Epithelial cell of umbilical artery (primary cell): ENCODE data around the gene NMRAL1. TPM values are rescaled to one million over a fixed set of nuclear protein-coding genes. Genes with fewer than 3 reads are reported as not detected.

ENCODE experiments used
- total RNA-seq: library from RNA; depleted of rRNA; stranded (reverse); fragments of >200 nt; gene quantifications from 2 replicates; pipeline ENCODE4 v1.2.3, GENCODE V29; 2014

The NMRAL1 gene
- 57.0 and 85.4 TPM in 2 replicates for total RNA-seq

DNA sequence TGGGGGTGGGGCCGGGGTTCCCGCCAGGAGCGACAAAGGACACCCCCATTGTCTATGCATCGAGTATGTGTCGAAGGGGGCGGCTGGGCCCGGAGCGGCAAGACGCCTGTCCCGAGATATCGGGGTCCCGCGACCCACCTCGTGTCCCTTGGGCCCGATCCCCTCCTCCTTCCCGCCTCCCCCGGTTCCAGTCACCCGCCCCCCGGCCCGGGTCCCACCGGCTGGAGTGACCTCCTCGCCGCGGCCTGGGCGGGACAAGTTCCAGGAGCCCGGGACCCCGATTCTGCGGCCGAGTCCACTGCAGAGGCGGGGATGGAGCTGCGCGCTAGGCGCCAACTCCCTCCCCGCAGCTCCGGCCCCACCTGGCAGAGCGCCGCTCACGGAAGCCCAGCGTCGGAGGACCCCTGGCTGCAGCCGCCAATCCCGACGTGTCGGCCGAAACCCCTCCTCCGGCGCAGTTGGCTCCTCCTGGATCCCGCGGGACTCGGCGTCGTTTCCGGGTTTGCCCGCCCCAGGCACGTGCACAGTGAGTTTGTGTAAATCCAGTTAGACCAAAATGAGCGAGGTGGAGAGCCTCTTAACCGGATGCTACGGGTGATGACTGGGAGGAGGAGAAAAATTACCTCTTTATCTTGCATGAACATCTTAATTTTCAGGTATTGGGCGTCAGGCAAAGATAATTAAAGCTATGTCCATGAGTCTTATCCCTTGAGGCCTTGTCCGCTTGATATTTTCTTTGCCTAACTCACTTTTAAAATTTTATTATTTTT lies at the start of gene NMRAL1:
NMRAL1 (minus strand) TSS at position 434 of the 770 bp plus-strand sequence. CDS start 493 bp downstream, outside the sequence.

DNA sequence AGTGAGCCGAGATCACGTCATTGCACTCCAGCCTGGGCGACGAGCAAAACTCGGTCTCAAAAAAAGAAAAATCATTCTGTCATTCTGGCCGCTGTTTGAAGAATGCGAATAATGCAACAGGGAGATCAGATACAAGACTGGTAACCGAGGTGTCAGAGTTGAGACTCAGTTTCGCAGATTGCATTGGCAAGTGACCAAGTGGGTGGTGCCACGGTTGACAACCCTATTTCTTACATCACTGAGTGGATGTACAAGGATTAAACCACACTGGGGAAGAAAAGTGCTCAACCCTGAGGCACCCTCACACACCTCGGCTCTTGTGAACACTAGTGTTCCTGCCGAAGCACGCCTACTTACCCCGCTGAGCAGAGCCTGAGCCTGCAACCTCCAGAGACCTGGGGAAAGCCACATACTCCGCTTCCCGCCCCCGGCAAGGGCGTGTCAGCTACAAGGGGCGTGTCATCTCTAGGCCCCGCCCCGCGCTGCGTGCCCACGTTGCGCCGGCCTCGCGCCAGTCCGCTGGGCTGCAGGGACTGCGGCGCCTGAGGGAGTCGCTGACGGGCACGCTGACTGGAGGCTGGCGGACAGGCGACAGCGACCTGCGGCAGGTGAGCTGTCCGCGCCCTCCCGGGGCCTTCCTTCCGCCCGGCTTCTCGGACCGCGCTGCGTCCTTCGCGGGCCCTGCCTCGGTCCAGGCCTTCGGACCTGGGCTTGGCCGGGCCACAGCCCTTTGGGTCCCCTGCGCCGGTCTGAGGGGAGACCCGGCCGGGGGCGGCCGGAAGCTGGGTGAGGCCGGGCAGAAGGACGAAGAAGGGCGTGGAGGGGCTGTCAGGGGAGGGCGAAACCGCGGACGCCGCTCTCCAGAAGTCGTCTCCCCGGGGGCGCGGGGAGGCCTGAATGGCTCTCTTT lies 1.7 kb upstream of the NMRAL1 start, which contains the start of gene HMOX2:
HMOX2 (plus strand) TSS at position 519 of the 909 bp plus-strand sequence. CDS start 29,127 bp downstream, outside the sequence.

DNA sequence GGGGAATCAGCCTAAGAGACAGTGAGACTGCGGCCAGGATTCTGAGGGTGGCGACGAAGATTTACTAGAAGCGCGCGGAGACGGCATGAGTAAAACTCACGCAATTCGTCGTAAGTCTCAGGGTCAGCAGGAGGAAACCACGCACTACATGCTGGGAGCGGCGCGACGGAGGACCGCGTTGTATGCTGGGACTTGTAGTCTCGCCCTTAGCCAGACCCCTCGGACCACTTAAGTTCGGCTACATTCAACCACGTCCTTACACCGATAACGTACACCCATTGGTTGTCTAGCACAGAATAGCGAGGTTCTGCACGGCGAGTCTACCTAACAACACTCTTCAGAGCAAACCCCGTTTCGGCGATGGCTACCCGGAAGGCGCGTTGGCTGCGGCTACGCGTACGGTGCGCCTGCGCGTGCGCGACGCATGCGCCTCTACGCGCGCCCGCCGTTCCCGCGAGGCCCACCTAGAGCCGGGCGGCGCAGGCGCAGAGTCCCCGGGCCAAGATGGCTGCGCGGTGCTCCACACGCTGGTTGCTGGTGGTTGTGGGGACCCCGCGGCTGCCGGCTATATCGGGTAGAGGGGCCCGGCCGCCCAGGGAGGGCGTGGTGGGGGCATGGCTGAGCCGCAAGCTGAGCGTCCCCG lies 48.9 kb downstream of the NMRAL1 start, which contains the start of gene DNAJA3:
DNAJA3 (plus strand) TSS at position 491 of the 643 bp plus-strand sequence; CDS start at position 505, 14 bp downstream.

DNA sequence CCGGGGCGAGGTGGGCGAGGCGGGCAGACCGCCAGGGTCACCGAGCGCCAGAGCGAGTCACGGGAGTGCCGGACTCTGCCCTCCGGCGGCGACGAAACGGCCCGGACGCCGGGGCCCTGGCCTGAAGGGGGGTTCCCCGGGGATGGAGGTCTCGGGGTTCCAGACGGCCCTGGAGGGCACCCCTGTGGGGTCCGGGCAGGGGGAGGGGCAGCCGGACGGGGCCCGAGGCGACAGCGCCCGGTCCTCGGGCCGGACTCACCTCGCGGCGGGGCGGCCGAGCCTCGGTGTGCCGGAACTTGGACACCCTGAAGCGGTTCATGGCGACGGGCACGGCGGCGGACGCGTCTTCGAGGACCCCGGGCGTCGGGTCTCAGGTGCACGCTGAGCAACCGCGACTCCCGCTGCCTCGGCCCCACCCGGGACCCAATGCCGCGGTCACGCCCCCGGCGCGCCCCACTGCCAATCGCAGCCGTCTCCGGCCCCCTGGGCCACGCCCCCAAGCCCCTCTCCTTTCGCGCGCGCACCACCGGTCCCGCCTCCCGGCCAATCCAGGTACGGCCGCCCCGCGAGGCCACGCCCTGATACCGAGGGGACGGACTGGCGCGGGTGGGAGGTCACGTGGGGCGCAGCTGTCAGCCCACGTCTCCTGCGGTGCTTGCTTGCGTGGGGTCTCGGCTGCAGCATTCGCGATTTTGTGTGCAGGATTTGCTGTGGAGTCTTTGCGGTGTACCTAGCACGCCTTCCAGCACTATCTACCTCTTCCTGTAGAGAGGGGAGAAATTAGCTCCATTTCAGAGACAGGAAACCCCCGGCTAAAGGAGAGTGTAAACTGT lies 58.0 kb downstream of the NMRAL1 start, which contains the start of gene CORO7:
CORO7 (minus strand) TSS at position 397 of the 833 bp plus-strand sequence; CDS start at position 319, 78 bp downstream.

Other genes with a start within 250 kb of the NMRAL1 start
- under 0.01 and 0.15 TPM in 2 replicates for gene SRL, start 232.5 kb downstream of the NMRAL1 start, total RNA-seq
- gene TFAP4, start 201.6 kb downstream of the NMRAL1 start, total RNA-seq, result 6.8 and 8.8 TPM in 2 replicates
- 0.91 and 1.3 TPM in 2 replicates for gene GLIS2, start 158.6 kb downstream of the NMRAL1 start, total RNA-seq
- gene PAM16, start 123.3 kb downstream of the NMRAL1 start, total RNA-seq, result 27.4 and 28.3 TPM in 2 replicates
- 0.32 and 1.2 TPM in 2 replicates for gene VASN, start 102.8 kb downstream of the NMRAL1 start, total RNA-seq
- gene CORO7, start 58.0 kb downstream of the NMRAL1 start, total RNA-seq, result 31.5 and 32.7 TPM in 2 replicates
- 39.0 and 57.8 TPM in 2 replicates for gene DNAJA3, start 48.8 kb downstream of the NMRAL1 start, total RNA-seq
- 118 and 179 TPM in 2 replicates for gene HMOX2, start 1.8 kb upstream of the NMRAL1 start, total RNA-seq
- gene CDIP1, start 64.1 kb upstream of the NMRAL1 start, total RNA-seq, result 7.9 and 9.1 TPM in 2 replicates
- not detected in 2 replicates for gene C16orf96, start 81.7 kb upstream of the NMRAL1 start, total RNA-seq
- gene UBALD1, start 140.3 kb upstream of the NMRAL1 start, total RNA-seq, result 3.6 and 9.4 TPM in 2 replicates
- 16.2 and 17.8 TPM in 2 replicates for gene MGRN1, start 150.2 kb upstream of the NMRAL1 start, total RNA-seq
- 24.5 and 30.2 TPM in 2 replicates for gene NUDT16L1, start 218.9 kb upstream of the NMRAL1 start, total RNA-seq